NCI-H1105 treated with DMSO at 0.1 percent for 48 hours (cell line): ENCODE results near the gene TCAF2.
"Not testable (repeated sequence)": the region's sequence is repeated elsewhere in the genome, so short reads cannot be mapped to it uniquely, and the experiment has no call there.

Experiments
- DNase-seq: peaks from one replicate; lab custom pipeline; 2025; lab: John Stamatoyannopoulos, UW

The TCAF2 gene

GRCh38 chr7:143620646-143621045, at the start of gene TCAF2:
TSS of gene TCAF2 (plus strand) at chr7:143620974.
- not testable (repeated sequence) for DNase-seq

GRCh38 chr7:143571501-143571900, 49.3 kb upstream of the TCAF2 start, which contains the start of gene CTAGE15:
TSS of gene CTAGE15 (plus strand) at chr7:143571801. CDS start at chr7:143571818, 17 bp downstream.
- DNase-seq: not testable (repeated sequence)

- DNase-seq: not testable (repeated sequence)
Measured at GRCh38 chr7:143588183-143588582, 32.6 kb upstream of the TCAF2 start.

DNA sequence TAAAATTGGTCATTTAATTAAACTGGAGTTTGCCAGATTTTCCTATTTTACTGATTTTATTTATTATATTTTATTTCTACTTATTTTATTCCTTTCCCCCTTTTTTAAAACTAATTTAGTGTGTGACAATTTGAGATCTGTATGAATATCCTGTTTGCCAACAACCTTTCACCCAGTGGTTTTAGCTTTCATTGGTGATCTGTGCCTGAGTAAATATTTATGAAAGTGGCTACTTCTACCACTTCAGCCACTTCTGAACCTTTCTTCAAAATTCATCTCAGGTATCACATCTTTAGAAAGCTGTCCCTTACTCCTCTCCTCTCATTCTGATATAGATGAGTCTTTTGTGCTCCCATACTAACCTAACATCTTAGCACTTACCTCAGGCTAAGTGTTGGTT, 30.9 kb upstream of the TCAF2 start:
- not testable (repeated sequence) for DNase-seq

DNA sequence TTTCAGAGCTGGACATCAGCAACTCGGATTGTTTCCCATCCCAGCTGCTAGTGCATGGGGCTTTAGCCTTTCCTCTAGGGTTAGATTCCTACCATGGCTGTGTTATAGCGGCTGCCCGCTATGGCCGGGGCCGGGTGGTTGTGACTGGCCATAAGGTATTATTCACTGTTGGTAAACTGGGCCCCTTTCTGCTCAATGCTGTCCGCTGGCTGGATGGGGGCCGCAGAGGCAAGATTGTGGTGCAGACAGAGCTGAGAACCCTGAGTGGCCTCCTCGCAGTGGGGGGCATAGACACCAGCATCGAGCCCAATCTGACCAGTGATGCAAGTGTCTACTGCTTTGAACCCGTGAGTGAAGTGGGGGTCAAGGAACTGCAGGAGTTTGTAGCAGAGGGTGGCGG, 22.7 kb upstream of the TCAF2 start:
- DNase-seq: not testable (repeated sequence)

DNA sequence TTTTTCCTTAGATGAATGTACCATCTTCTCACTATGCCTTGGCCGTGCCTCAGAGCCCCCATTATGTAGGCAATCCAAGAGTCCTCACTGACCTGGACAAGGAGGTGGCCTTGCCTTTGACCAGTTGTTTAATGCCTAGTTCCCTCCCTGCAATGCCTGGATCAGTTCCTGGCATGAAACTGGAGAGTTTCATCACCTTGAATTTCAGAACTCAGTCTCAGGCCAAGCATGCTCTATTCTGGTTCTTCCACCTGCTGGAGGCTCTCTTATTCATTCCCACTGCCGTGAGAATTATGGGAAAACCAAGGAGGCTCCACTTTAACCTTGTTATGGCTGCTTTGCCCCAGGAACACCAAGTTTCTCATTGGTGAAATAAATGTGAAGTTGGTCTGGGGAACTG, 17.2 kb upstream of the TCAF2 start:
- not testable (repeated sequence) for DNase-seq

DNA sequence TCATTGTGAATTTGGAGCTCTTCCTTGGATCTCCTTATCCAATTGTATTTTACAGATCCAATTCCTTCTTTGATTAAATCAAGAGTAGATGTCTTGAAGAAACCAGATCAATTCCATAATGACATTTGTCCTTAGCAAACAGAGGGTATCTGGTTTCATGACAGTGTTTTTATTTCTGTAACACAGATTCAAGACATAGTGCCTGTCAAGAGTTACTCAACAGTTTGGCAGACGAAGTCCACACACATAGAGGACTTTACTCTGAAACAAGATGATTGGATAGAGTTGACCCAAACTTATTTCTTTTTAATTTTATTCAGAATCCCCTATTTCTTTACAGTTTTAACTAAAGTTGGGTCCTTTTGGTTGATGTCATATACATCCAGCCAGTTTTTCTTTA, 14.7 kb upstream of the TCAF2 start:
- not testable (repeated sequence) for DNase-seq

GRCh38 chr7:143615545-143615944, 5.2 kb upstream of the TCAF2 start:
- DNase-seq: not testable (repeated sequence)

DNA sequence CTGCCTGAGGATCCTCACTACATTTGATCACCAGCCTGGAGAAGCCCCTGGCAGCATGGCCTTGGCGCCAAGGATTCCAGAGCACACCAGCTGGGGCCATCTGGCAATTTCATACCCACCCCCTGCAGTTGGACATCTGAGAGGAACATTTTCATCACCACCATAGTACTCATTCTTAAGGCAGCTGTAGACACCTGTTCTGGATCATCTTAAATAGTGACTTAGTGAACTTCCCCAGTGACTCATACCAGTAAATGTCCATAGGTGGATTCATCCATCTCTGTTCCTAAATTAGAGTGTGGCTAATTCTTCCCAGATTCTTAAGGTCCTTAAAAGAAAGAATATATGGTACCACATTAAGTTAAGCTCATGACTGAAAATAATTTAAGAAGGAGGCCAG, 3.6 kb upstream of the TCAF2 start:
- not testable (repeated sequence) for DNase-seq

- DNase-seq: not testable (repeated sequence)
Measured at GRCh38 chr7:143620058-143620457, 716 bp upstream of the TCAF2 start.

DNA sequence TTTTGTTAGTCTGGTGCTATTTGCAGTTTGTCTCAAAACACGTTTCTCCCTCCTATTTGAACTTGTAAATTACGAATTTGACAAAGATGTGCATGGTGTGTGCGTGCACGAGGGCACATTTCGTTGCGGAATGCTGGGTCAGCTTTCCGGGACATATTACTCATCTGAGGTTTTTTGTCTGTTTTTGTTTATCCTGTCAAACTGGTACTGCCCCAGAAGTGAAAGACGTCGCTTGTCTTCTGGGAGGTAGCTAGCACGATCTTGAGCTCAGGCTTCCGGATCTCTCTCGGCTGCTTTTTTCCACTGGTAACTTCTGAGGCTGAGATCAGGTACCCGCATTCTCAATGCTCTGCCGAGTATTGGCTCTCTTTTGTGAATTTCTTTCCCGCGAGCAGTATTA, 401 bp downstream of the TCAF2 start:
- DNase-seq: not testable (repeated sequence)

DNA sequence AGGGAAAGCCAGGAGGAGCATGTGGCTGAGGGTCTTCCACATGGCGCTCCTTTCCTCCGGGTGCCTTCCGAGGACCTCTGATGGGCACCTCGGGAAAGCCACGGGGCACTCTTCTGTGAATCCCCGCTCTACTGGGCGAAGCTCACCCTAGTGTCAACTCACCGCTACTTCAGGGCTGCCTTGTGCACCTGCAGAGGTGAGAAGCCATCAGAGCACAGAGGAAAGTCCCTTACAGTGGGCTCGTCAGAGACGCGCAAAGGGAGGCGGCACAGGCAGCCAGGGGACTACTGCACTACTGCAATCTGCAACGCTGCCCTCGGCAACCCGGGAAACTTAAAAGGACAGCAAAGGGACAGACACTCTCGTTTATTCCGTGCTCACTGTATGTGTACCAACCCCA, 1.4 kb downstream of the TCAF2 start:
- not testable (repeated sequence) for DNase-seq

DNA sequence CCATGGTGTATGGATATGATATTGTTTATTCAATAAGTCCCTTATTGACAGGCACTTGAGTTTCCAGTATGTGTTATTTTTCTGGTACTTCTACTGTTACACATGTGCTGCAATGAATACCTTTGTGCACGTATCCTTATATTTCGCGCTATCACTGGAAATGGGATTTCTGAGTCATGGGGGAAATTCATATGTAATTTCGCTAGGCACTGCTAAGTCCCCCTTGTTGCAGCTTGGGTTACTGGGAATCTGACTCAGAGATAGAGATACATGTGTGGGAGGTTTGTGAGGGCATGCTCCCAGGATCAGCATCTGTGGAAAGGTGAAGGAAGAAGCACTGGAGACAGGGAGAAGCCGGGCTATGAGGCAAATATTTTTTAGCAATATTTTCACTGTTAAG, 9.9 kb downstream of the TCAF2 start:
- not testable (repeated sequence) for DNase-seq

- DNase-seq: not testable (repeated sequence)
Measured at GRCh38 chr7:143632506-143632905, 11.7 kb downstream of the TCAF2 start.

- DNase-seq: not testable (repeated sequence)
Measured at GRCh38 chr7:143633013-143633618, 12.3 kb downstream of the TCAF2 start.

DNA sequence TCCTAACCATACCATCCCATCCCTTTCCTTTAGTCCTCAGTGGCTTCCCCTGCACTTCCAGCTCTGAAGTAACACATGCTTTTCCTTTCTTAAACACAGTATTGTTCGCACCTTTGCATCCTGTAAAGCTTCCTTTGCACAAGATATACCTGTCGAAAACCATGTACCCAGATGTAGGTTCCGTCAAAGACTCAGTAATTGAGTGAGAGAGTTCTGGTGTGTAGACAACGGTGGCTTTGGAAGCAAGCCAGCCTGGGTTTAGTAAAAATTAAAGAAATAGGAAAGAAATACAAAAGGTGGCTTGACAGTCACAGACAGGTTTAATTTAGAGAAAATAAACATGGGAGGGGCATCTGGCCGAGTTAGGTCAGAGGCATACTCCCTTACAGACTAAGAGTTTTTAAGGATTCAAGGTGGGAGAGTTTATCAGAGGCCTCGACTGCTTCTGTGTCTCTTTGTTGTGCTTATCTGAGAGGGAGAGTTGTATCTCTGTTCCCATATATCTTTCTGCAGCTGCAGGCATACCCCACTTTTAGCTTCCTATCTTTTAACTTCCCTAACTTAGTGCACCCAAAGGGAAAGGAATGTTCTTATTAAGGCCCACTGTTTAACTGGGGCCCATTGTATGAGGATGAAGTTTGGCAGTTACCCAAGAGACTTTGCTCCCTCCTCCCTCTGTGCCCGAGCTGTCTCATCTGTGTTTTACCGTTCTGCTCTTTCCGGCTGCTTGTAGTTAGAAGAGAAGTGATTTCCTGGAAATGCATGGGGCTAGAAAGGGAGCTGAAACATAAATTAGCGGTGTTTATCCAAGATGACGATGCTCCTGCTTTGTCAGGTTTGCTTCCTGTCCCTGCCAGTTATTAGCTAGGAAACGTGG, 14.8 kb downstream of the TCAF2 start:
- DNase-seq: not testable (repeated sequence)

GRCh38 chr7:143639372-143639771, 18.6 kb downstream of the TCAF2 start:
- DNase-seq: not testable (repeated sequence)

- not testable (repeated sequence) for DNase-seq
Measured at GRCh38 chr7:143640528-143641189, 19.9 kb downstream of the TCAF2 start.

DNA sequence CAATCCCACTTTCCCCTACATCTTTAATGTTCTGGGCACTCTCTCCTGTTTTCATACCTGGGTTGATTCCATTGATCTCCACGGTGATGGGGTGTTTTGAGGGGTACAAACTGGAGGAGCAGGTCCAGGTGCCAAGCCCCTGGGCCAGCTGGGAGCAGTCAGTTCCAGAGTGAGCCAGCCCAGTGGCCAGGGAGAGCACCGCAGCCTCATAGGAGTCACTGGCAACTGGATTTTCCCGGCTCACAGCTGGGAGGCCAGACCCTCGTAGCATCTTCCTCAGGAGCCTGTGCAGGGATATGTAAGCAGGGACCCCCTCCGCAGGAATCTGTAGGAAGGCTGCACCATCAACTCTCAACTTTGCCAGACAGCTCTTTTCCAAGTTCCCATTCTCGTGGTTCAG, 25.8 kb downstream of the TCAF2 start:
- not testable (repeated sequence) for DNase-seq

- DNase-seq: not testable (repeated sequence)
Measured at GRCh38 chr7:143649902-143650301, 29.1 kb downstream of the TCAF2 start.

DNA sequence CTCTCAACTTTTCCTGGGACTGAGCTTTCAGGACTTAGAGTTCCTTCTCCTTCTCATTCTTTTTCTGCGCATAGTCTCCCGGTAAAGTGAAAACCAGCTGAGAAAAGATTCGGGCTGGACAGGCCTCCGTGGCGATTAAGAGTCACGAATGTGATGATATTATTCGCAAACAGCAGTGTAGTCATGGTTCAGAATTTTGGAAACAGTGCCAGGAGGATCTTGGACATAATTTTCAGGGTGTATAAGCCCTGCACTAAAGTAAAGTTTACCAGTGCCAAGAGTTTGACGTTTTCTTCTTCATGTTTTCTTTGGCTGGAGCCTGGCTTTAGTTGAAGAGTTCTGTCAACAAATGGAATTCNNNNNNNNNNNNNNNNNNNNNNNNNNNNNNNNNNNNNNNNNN, 29.7 kb downstream of the TCAF2 start:
- DNase-seq: not testable (repeated sequence)
